SK-N-SH (cell line): ENCODE data around the gene OGG1. TPM values are rescaled to one million over a fixed set of nuclear protein-coding genes. Genes with fewer than 3 reads are reported as not detected.
A peak's percentile ranks its signal among the peaks of the same experiment; 100 is the strongest.

Source experiments
- CTCF ChIA-PET: fragments of 300-600, 350-600 bp; formaldehyde crosslinking; extraction: SDS; loops from one replicate; lab custom pipeline; 2021; lab: Yijun Ruan, JAX
- POLR2A ChIA-PET: fragments of 350-600 bp; sonication (Branson Sonifier 250); formaldehyde crosslinking; extraction: SDS; loops from one replicate; lab custom pipeline; 2020; ENCODE audit warnings: antibody characterized with exemption, inconsistent platforms; lab: Yijun Ruan, JAX
- DNase-seq: peaks from one replicate; pipeline ENCODE4 v3.0.0; 2012
- H2AFZ ChIP-seq: fragments of 200-600 bp; sonication (generic); 2 replicates; pipeline ENCODE4 v1.8.1; 2016; ENCODE audit warnings: antibody characterized with exemption, mild to moderate bottlenecking, low read depth
- H3F3A ChIP-seq: fragments of 200-600 bp; sonication (generic); replicated peaks from 2 replicates; pipeline ENCODE3; 2016; ENCODE audit warnings: antibody characterized with exemption, mild to moderate bottlenecking; ENCODE audit not compliant: insufficient read depth
- H3K27ac ChIP-seq, 2 experiments: fragments of 200-500 bp in 1 of 2; fragments of 200-600 bp in 1 of 2; sonication (Bioruptor generic) in 1 of 2; sonication (generic), shearing (Covaris generic) in 1 of 2; 2 replicates each; pipeline versions ENCODE4 v1.5.1 to v1.6.1; 2014 to 2016; ENCODE audit warnings: low read depth in 2 of 2, inconsistent platforms in 1 of 2, low read length in 1 of 2, mild to moderate bottlenecking in 1 of 2, mixed read lengths in 1 of 2
- H3K27me3 ChIP-seq: fragments of 200-600 bp; sonication (generic), shearing (Covaris generic); 2 replicates; pipeline ENCODE4 v1.6.1; 2016; ENCODE audit warnings: mixed run types; ENCODE audit not compliant: insufficient read depth
- H3K36me3 ChIP-seq, 2 experiments: fragments of 200-500 bp in 1 of 2; fragments of 200-600 bp in 1 of 2; sonication (Bioruptor generic) in 1 of 2; sonication (generic) in 1 of 2; replicated peaks in 1 of 2; 2 replicates each; pipeline versions ENCODE3 to v1.5.1; 2014 to 2016; ENCODE audit warnings: low read length in 1 of 2, mild to moderate bottlenecking in 1 of 2; ENCODE audit not compliant: insufficient read depth in 2 of 2, control insufficient read depth in 1 of 2
- H3K4me1 ChIP-seq, 2 experiments: fragments of 200-500 bp in 1 of 2; fragments of 200-600 bp in 1 of 2; sonication (Bioruptor generic) in 1 of 2; sonication (generic), shearing (Covaris generic) in 1 of 2; 2 replicates each; pipeline versions ENCODE4 v1.5.1 to v1.6.1; 2014 to 2016; ENCODE audit warnings: low read depth in 1 of 2, low read length in 1 of 2, mixed run types in 1 of 2; ENCODE audit not compliant: insufficient read depth in 2 of 2, control insufficient read depth in 1 of 2
- H3K4me2 ChIP-seq: fragments of 200-600 bp; sonication (generic), shearing (Covaris generic); 2 replicates; pipeline ENCODE4 v1.6.1; 2017; ENCODE audit warnings: mixed run types
- H3K4me3 ChIP-seq, 2 experiments: fragments of 200-500 bp in 1 of 2; fragments of 200-600 bp in 1 of 2; sonication (Bioruptor generic) in 1 of 2; sonication (generic), shearing (Covaris generic) in 1 of 2; 2 replicates each; pipeline versions ENCODE4 v1.5.1 to v1.8.1; 2014 to 2016; ENCODE audit warnings: low read depth in 2 of 2, inconsistent platforms in 1 of 2, low read length in 1 of 2, mild to moderate bottlenecking in 1 of 2, mixed read lengths in 1 of 2, moderate library complexity in 1 of 2
- H3K79me2 ChIP-seq: fragments of 200-600 bp; sonication (generic); 2 replicates; pipeline ENCODE4 v1.8.1; 2017; ENCODE audit warnings: mild to moderate bottlenecking; ENCODE audit not compliant: insufficient read depth
- H3K9ac ChIP-seq: fragments of 200-600 bp; sonication (generic); 2 replicates; pipeline ENCODE4 v1.6.1; 2017; ENCODE audit warnings: mixed run types
- H3K9me2 ChIP-seq: fragments of 200-600 bp; sonication (generic); 2 replicates; pipeline ENCODE4 v1.6.1; 2017; ENCODE audit warnings: mixed run types
- H3K9me3 ChIP-seq: fragments of 200-600 bp; sonication (generic); 2 replicates; pipeline ENCODE4 v1.6.1; 2017; ENCODE audit warnings: mixed run types, mild to moderate bottlenecking, moderate library complexity
- H4K20me1 ChIP-seq: fragments of 200-600 bp; sonication (generic); 2 replicates; pipeline ENCODE4 v1.6.1; 2017; ENCODE audit warnings: mild to moderate bottlenecking, mixed run types; ENCODE audit not compliant: insufficient read depth
- CHD2 ChIP-seq: fragments of 150-350 bp; IDR thresholded peaks from 2 replicates; pipeline ENCODE4 v1.6.1; 2018; ENCODE audit warnings: low read length; ENCODE audit not compliant: partially characterized antibody
- CTCF ChIP-seq: fragments of 200-600 bp; sonication (generic); IDR thresholded peaks from 2 replicates; pipeline ENCODE4 v1.6.1; 2017; ENCODE audit warnings: antibody characterized with exemption, mild to moderate bottlenecking, moderate library complexity
- ELF1 ChIP-seq: IDR thresholded peaks from 2 replicates; pipeline ENCODE4 v1.4.0; 2012
- FOSL2 ChIP-seq: IDR thresholded peaks from 2 replicates; pipeline ENCODE4 v1.4.0; 2012; ENCODE audit warnings: low read depth, mild to moderate bottlenecking, moderate library complexity, borderline replicate concordance
- GATA2 ChIP-seq: sonication (generic); formaldehyde crosslinking; IDR thresholded peaks from 2 replicates; pipeline ENCODE4 v1.5.0; 2020; ENCODE audit warnings: mild to moderate bottlenecking, missing genetic modification reagents
- IRF3 ChIP-seq: fragments of 150-350 bp; IDR thresholded peaks from 2 replicates; pipeline ENCODE4 v1.6.1; 2016; ENCODE audit warnings: mild to moderate bottlenecking, low read depth, low read length
- JUND ChIP-seq: IDR thresholded peaks from 2 replicates; pipeline ENCODE4 v1.4.0; 2012
- MAX ChIP-seq: IDR thresholded peaks from 2 replicates; pipeline ENCODE4 v1.4.0; 2012; ENCODE audit warnings: low read depth
- POLR2AphosphoS5 ChIP-seq: IDR thresholded peaks from 2 replicates; pipeline ENCODE4 v1.6.1; 2012; ENCODE audit warnings: low read depth, low read length
- RAD21 ChIP-seq: IDR thresholded peaks from 2 replicates; pipeline ENCODE4 v1.6.1; 2012; ENCODE audit warnings: mild to moderate bottlenecking, low read length
- RCOR1 ChIP-seq: fragments of 150-350 bp; IDR thresholded peaks from 2 replicates; pipeline ENCODE4 v1.6.1; 2017; ENCODE audit warnings: antibody characterized with exemption, low read length
- SIN3A ChIP-seq: IDR thresholded peaks from 2 replicates; pipeline ENCODE4 v1.6.1; 2012; ENCODE audit warnings: low read depth, mild to moderate bottlenecking, low read length, moderate library complexity, borderline replicate concordance
- TCF12 ChIP-seq: IDR thresholded peaks from 2 replicates; pipeline ENCODE4 v1.4.0; 2012
- ZBTB33 ChIP-seq: IDR thresholded peaks from 2 replicates; pipeline ENCODE4 v1.4.0; 2012; ENCODE audit warnings: low read depth, borderline replicate concordance
- WGBS: methylation state at CpG from one replicate; pipeline ENCODE4 v1.1.6; 2017; ENCODE audit warnings: low lambda C conversion rate; 5-methylcytosine and 5-hydroxymethylcytosine counted together
- polyA plus RNA-seq, 3 experiments: library from polyadenylated mRNA; depleted of rRNA; stranded (reverse); fragments of >200 nt; gene quantifications; 2 replicates each; pipeline ENCODE4 v1.2.3, GENCODE V29; 2012

Gene OGG1
- polyA plus RNA-seq, 1 of the 3 experiments (the other 2 are of a cell fraction) = 26.8 TPM

- H3K36me3 ChIP-seq = no peaks in the 10 kb centered on the region
- WGBS = 33% methylated on average over 11 of the region's 11 CpGs
- TF ChIP-seq CTCF = peak; percentile 42
- TF ChIP-seq RCOR1 = no peak
- TF ChIP-seq MAX = no peak
- TF ChIP-seq FOSL2 = no peak
- TF ChIP-seq RAD21 = peak; percentile 49
- H3K27me3 ChIP-seq = no peaks in the 10 kb centered on the region
- no peak overlapping the region for H3K27ac ChIP-seq
- H3K79me2 ChIP-seq = peaks cover 5% of the 10 kb centered on the region
- DNase-seq = peak; percentile 51
- H3K4me3 ChIP-seq = no peak overlapping the region; a peak in 1 of 4 replicates
- no peaks in the 10 kb centered on the region for H3K9me2 ChIP-seq
- no peak overlapping the region for H3K4me2 ChIP-seq
- ChIA-PET CTCF (interaction anchor here (0.7 to 1.6 kb wide), 10 partner anchors 9 to 228 kb away, joined by 3 to 9 read pairs (median 4); partner anchors contain the start of gene LHFPL4), POLR2A (no interaction called here)
- H3K4me1 ChIP-seq = peaks cover 2 to 5% of the 10 kb centered on the region in 2 experiments; a peak in 1 of 4 replicates
- no peaks in the 10 kb centered on the region for H4K20me1 ChIP-seq
- H3K9me3 ChIP-seq = no peaks in the 10 kb centered on the region
- H2AFZ ChIP-seq = no peak overlapping the region
- H3K9ac ChIP-seq = no peak overlapping the region
- peaks cover 14% of the 10 kb centered on the region for H3F3A ChIP-seq
Measured at GRCh38 chr3:9727041-9727595, 22.6 kb upstream of the OGG1 start.

GRCh38 chr3:9727743-9728142 is 22.0 kb upstream of the OGG1 start:
- H4K20me1 ChIP-seq = peaks cover 6% of the 10 kb centered on the region
- no peak overlapping the region for H3K9ac ChIP-seq
- no peak overlapping the region for H3K4me2 ChIP-seq
- H3K27me3 ChIP-seq = no peaks in the 10 kb centered on the region
- POLR2A ChIA-PET = no interaction called here
- 95% methylated on average over 2 of the region's 2 CpGs for WGBS
- no peaks in the 10 kb centered on the region for H3K9me3 ChIP-seq
- no peak overlapping the region for H3K4me3 ChIP-seq
- no peak overlapping the region for H2AFZ ChIP-seq
- TF ChIP-seq GATA2 (CRISPR knock-in tag) (no peak), ZBTB33 (no peak), JUND (no peak), TCF12 (no peak), CHD2 (no peak), SIN3A (no peak), ELF1 (no peak), IRF3 (no peak), POLR2AphosphoS5 (no peak)
- no peak overlapping the region for H3K27ac ChIP-seq
- peaks cover 11% of the 10 kb centered on the region for H3K79me2 ChIP-seq
- H3K9me2 ChIP-seq = no peaks in the 10 kb centered on the region
- CTCF ChIA-PET = interaction anchor here (0.7 to 1.6 kb wide), 7 partner anchors 9 to 229 kb away, joined by 3 to 9 read pairs (median 4); partner anchors contain the start of gene LHFPL4
- no peak for DNase-seq
- peaks cover 14% of the 10 kb centered on the region for H3F3A ChIP-seq
- peaks cover 5 to 8% of the 10 kb centered on the region in 2 experiments; a peak in 1 of 4 replicates for H3K4me1 ChIP-seq
- no peaks in the 10 kb centered on the region for H3K36me3 ChIP-seq
